Measurements from ENCODE around the gene TMEM175.

GRCh38 chr4:966266-967112 lies 34.2 kb downstream of the TMEM175 start:
- TF ChIP-seq CTCF (IDR thresholded peaks at IDR 0.05; ENCODE audit: low read depth, low read length) (no peak), EZH2phosphoT487 (IDR thresholded peaks at IDR 0.05; ENCODE audit: low read depth) (no peak)
